Stimulated activated CD4-positive, alpha-beta T cell treated with anti-CD3 and anti-CD28 coated beads, Interleukin-1b, Interleukin-23, amount 100 ng/mL, for 4 hours (primary cell): Measurements from ENCODE around the gene BFAR.
"Not testable (repeated sequence)": the region's sequence is repeated elsewhere in the genome, so short reads cannot be mapped to it uniquely, and the experiment has no call there.

ENCODE experiments used
- DNase-seq, 2 donors: peaks; one replicate each; pipeline ENCODE4 v3.0.0-alpha.2; 2020; ENCODE audit warnings: low read depth in 2 of 2

The BFAR gene

GRCh38 chr16:14635395-14636165, 2.8 kb downstream of the BFAR start:
- no peak for DNase-seq

GRCh38 chr16:14636179-14636950, 3.6 kb downstream of the BFAR start:
- not testable (repeated sequence) for DNase-seq

- DNase-seq, result not testable (repeated sequence)
These were observed 4.1 kb downstream of the BFAR start for GRCh38 chr16:14636951-14637240.

GRCh38 chr16:14640538-14640937, 7.8 kb downstream of the BFAR start:
- no peak for DNase-seq

- no peak for DNase-seq
These were observed 8.5 kb downstream of the BFAR start for GRCh38 chr16:14641206-14641605.

GRCh38 chr16:14641926-14642325, 9.2 kb downstream of the BFAR start:
- no peak for DNase-seq

- no peak for DNase-seq
These were observed 17.1 kb downstream of the BFAR start for GRCh38 chr16:14649816-14650215.

- no peak for DNase-seq
These were observed 17.9 kb downstream of the BFAR start for GRCh38 chr16:14650629-14651028.

- DNase-seq, result no peak
These were observed 20.0 kb downstream of the BFAR start for GRCh38 chr16:14652726-14653125.

- no peak for DNase-seq
These were observed 25.3 kb downstream of the BFAR start for GRCh38 chr16:14658063-14658462.

- no peak for DNase-seq
These were observed 34.9 kb downstream of the BFAR start for GRCh38 chr16:14667347-14668266.

GRCh38 chr16:14668556-14669223, 35.9 kb downstream of the BFAR start:
- no peak for DNase-seq

GRCh38 chr16:14669776-14670175, 37.0 kb downstream of the BFAR start:
- no peak for DNase-seq

GRCh38 chr16:14672403-14672971, 39.7 kb downstream of the BFAR start:
- no peak for DNase-seq

GRCh38 chr16:14676633-14677032, 43.9 kb downstream of the BFAR start:
- no peak for DNase-seq

GRCh38 chr16:14677627-14678026, 44.9 kb downstream of the BFAR start:
- no peak for DNase-seq

GRCh38 chr16:14678748-14679497, 46.2 kb downstream of the BFAR start:
- DNase-seq, result no peak

- not testable (repeated sequence) for DNase-seq
These were observed 47.6 kb downstream of the BFAR start for GRCh38 chr16:14680396-14680795.

- DNase-seq, result no peak
These were observed 48.4 kb downstream of the BFAR start for GRCh38 chr16:14681115-14681514.

GRCh38 chr16:14682121-14682520, 49.4 kb downstream of the BFAR start:
- DNase-seq, result no peak
